Measurements from ENCODE around the gene PCDH12.

PCDH12 gene

DNA sequence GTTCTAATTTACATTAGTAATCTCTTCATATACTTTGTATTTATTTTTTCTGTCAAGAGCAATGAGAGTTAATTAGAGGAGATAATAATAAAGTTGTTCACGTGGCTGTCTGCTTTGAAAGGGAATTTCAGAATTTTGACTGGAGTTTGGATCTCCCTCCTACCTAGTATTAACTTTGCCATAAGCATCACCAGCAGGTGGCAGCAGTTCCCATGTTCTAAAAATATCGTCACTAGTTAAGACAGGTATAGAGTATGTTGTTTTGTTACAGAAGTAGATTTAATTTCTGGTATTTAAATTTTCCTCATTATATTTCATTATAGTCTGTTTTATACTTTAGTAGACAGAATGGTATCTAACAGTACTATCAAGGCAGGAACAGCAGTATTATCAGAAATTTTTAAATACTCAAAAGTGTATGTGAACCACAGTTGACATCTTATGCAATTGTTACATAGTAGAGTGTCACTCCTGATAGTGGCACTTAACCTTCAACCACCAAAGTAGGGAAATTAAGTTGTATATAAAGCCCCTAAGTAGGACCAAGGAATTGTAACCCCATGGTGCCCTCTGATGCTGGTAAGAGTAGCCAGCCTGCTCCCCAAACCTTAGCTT is 34.5 kb upstream of the PCDH12 start:
- Histone ChIP-seq H3K9ac (ENCODE audit: low read length in 5 of 5) (no peak overlapping the region), H3K27ac (ENCODE audit: low read depth, low read length) (no peak overlapping the region), H3K4me1 (ENCODE audit: control insufficient read depth in 5 of 5, insufficient read depth in 5 of 5, low read length in 5 of 5) (peaks cover 0 to 14% (median 11%) of the 10 kb centered on the region in 5 donors), H3K4me3 (ENCODE audit: low read depth in 1 of 5, low read length in 5 of 5) (no peak overlapping the region), H3K9me3 (ENCODE audit: control insufficient read depth in 5 of 5, low read length in 5 of 5) (no peaks in the 10 kb centered on the region), H3K36me3 (ENCODE audit: control insufficient read depth in 5 of 5, insufficient read depth in 5 of 5, low read length in 5 of 5) (peaks cover 22 to 42% (median 27%) of the 10 kb centered on the region in 5 donors), H3K27me3 (ENCODE audit: control insufficient read depth in 5 of 5, insufficient read depth in 4 of 5, low read length in 5 of 5) (no peaks in the 10 kb centered on the region)

DNA sequence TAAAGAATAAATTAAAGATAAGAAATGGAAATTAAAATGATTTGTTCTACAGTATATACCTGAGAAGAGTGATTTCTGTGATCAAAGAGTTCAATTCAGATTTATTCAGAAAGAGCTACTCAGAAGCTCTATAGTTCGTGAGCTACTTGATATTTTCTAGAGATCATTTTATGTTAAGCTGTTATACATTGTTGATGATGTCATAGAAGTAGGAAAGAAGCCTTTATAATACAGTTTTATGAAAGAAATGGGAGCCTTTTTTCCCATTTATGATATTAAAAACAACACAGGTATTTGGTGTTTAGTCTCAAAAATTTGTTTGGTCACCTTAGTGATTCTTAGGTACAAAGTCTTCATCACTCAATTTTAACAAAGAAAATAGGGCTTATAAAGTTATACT is 31.7 kb upstream of the PCDH12 start:
- Histone ChIP-seq H3K27ac (ENCODE audit: low read depth, low read length) (no peak overlapping the region), H3K4me1 (ENCODE audit: control insufficient read depth in 5 of 5, insufficient read depth in 5 of 5, low read length in 5 of 5) (peaks cover 0 to 11% (median 5%) of the 10 kb centered on the region in 5 donors), H3K27me3 (ENCODE audit: control insufficient read depth in 5 of 5, insufficient read depth in 4 of 5, low read length in 5 of 5) (no peaks in the 10 kb centered on the region), H3K9me3 (ENCODE audit: control insufficient read depth in 5 of 5, low read length in 5 of 5) (no peaks in the 10 kb centered on the region), H3K36me3 (ENCODE audit: control insufficient read depth in 5 of 5, insufficient read depth in 5 of 5, low read length in 5 of 5) (peaks cover 40 to 66% (median 48%) of the 10 kb centered on the region in 5 donors), H3K9ac (ENCODE audit: low read length in 5 of 5) (peak overlapping the region in 1 of 5 donors; percentile 6), H3K4me3 (ENCODE audit: low read depth in 1 of 5, low read length in 5 of 5) (no peak overlapping the region)

DNA sequence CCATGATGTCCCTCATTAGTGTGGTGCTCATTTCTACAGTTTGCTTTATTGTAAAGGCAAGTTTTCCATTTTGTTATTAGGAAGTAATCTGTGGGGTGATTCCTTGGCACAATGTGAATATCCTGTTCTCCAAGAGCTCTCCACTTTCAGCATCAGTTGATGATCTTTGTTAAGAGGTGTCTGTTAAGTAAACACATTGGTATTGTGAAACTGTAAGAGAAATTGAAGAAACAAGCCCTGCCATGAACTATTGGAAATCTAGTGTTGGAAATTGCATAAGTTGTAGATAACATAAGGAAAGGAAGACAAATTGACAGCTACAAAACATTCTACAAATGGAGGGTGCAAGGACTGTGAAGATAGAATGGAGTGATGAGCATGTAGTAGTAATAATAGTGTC is 28.1 kb upstream of the PCDH12 start:
- no peak overlapping the region for H3K4me3 ChIP-seq (ENCODE audit: low read depth in 1 of 5, low read length in 5 of 5)
- H3K27me3 ChIP-seq (ENCODE audit: control insufficient read depth in 5 of 5, insufficient read depth in 4 of 5, low read length in 5 of 5) = no peaks in the 10 kb centered on the region
- peaks cover 0 to 5% (median 0%) of the 10 kb centered on the region in 5 donors for H3K4me1 ChIP-seq (ENCODE audit: control insufficient read depth in 5 of 5, insufficient read depth in 5 of 5, low read length in 5 of 5)
- H3K9me3 ChIP-seq (ENCODE audit: control insufficient read depth in 5 of 5, low read length in 5 of 5) = no peaks in the 10 kb centered on the region
- H3K9ac ChIP-seq (ENCODE audit: low read length in 5 of 5) = no peak overlapping the region
- H3K36me3 ChIP-seq (ENCODE audit: control insufficient read depth in 5 of 5, insufficient read depth in 5 of 5, low read length in 5 of 5) = peaks cover 60 to 78% (median 66%) of the 10 kb centered on the region in 5 donors
- H3K27ac ChIP-seq (ENCODE audit: low read depth, low read length) = no peak overlapping the region

DNA sequence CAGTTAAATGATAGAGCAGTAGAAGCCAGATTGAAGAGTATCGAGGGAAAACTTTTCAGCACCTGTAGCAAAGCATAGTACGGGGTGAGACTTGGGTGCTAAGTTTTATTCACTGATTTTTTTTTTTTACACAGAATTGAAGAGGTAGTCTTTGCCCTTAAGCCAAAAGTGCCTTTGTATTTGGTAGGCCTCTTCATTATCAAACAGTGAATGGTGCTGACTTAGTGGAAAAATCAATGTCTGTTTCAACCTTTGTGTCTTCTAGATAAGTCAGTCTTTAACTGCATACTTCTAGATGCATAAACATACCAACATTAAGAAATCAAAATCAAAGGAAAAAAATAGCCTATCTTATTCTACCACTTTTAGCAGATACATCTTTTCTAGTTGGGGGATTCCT is 24.6 kb upstream of the PCDH12 start:
- H3K27me3 ChIP-seq (ENCODE audit: control insufficient read depth in 5 of 5, insufficient read depth in 4 of 5, low read length in 5 of 5) = no peaks in the 10 kb centered on the region
- H3K27ac ChIP-seq (ENCODE audit: low read depth, low read length) = no peak overlapping the region
- H3K9me3 ChIP-seq (ENCODE audit: control insufficient read depth in 5 of 5, low read length in 5 of 5) = no peaks in the 10 kb centered on the region
- H3K4me1 ChIP-seq (ENCODE audit: control insufficient read depth in 5 of 5, insufficient read depth in 5 of 5, low read length in 5 of 5) = no peaks in the 10 kb centered on the region
- no peak overlapping the region for H3K4me3 ChIP-seq (ENCODE audit: low read depth in 1 of 5, low read length in 5 of 5)
- peaks cover 65 to 97% (median 84%) of the 10 kb centered on the region in 5 donors for H3K36me3 ChIP-seq (ENCODE audit: control insufficient read depth in 5 of 5, insufficient read depth in 5 of 5, low read length in 5 of 5)
- no peak overlapping the region for H3K9ac ChIP-seq (ENCODE audit: low read length in 5 of 5)

DNA sequence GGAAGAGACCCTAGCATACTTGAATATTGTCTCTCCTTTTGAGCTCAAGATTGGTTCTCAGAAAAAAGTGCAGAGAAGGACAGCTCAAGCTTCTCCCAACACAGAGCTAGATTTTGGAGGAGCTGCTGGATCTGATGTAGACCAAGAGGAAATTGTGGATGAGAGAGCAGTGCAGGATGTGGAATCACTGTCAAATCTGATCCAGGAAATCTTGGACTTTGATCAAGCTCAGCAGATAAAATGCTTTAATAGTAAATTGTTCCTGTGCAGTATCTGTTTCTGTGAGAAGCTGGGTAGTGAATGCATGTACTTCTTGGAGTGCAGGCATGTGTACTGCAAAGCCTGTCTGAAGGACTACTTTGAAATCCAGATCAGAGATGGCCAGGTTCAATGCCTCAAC is 20.4 kb upstream of the PCDH12 start:
- no peaks in the 10 kb centered on the region for H3K27me3 ChIP-seq (ENCODE audit: control insufficient read depth in 5 of 5, insufficient read depth in 4 of 5, low read length in 5 of 5)
- no peak overlapping the region for H3K4me3 ChIP-seq (ENCODE audit: low read depth in 1 of 5, low read length in 5 of 5)
- peaks cover 64 to 89% (median 70%) of the 10 kb centered on the region in 5 donors for H3K36me3 ChIP-seq (ENCODE audit: control insufficient read depth in 5 of 5, insufficient read depth in 5 of 5, low read length in 5 of 5)
- no peaks in the 10 kb centered on the region for H3K9me3 ChIP-seq (ENCODE audit: control insufficient read depth in 5 of 5, low read length in 5 of 5)
- no peak overlapping the region for H3K27ac ChIP-seq (ENCODE audit: low read depth, low read length)
- H3K9ac ChIP-seq (ENCODE audit: low read length in 5 of 5) = no peak overlapping the region
- no peaks in the 10 kb centered on the region for H3K4me1 ChIP-seq (ENCODE audit: control insufficient read depth in 5 of 5, insufficient read depth in 5 of 5, low read length in 5 of 5)

DNA sequence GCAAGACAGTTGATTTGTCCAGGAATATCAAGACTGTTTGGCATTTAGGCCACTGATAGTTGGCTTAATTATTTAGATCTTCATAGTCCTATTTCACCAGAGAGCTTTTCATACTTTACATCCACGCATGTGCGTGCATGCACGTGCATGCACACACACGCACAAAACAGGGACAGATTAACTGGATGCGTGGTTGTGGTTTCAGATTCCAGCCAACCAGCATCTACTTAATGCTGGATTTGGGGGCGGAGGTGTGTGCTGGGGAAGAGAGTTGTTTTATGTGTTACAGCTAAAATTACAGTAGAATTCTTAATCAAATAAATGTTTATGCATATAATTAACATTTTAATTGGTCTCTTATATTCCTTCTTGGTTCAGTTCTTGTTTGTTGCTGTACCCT is 18.2 kb upstream of the PCDH12 start:
- no peak overlapping the region for H3K27ac ChIP-seq (ENCODE audit: low read depth, low read length)
- no peak overlapping the region for H3K4me3 ChIP-seq (ENCODE audit: low read depth in 1 of 5, low read length in 5 of 5)
- H3K27me3 ChIP-seq (ENCODE audit: control insufficient read depth in 5 of 5, insufficient read depth in 4 of 5, low read length in 5 of 5) = no peaks in the 10 kb centered on the region
- peaks cover 47 to 78% (median 60%) of the 10 kb centered on the region in 5 donors for H3K36me3 ChIP-seq (ENCODE audit: control insufficient read depth in 5 of 5, insufficient read depth in 5 of 5, low read length in 5 of 5)
- H3K9ac ChIP-seq (ENCODE audit: low read length in 5 of 5) = no peak overlapping the region
- peaks cover 0 to 10% (median 2%) of the 10 kb centered on the region in 5 donors for H3K4me1 ChIP-seq (ENCODE audit: control insufficient read depth in 5 of 5, insufficient read depth in 5 of 5, low read length in 5 of 5)
- no peaks in the 10 kb centered on the region for H3K9me3 ChIP-seq (ENCODE audit: control insufficient read depth in 5 of 5, low read length in 5 of 5)

DNA sequence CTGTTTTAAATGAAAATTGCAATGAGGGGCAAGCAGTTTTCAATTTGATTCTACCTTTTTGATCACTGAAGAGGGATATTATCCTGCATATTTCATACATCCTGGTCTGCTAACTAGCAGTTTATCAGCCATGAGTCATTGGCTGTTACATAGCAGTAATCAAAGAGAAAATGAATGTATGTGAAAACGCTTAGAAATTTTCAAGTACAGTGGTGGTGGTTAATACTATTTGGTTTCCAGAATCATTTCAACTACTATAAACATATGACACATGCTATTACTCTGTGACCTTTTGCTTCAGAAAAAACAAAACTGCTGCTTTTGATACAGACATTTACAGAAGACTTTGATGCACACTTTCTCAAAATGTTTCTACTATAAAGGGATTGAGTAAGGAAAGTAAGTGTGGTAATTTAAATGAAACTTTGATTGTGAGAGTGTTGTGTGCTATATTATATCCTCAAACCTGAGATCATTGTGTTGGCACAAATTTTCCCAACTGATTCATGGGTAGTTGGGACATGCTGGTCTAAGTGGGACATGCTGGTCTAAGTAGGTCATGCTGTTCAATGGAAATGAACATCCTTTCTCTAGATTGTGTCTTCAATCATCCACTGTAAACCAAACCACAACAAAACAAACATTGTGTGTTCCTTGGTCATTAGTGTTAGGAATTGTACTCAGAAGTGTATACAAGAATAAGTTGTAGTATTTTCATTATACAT is 16.0 kb upstream of the PCDH12 start:
- no peak overlapping the region for H3K9ac ChIP-seq (ENCODE audit: low read length in 5 of 5)
- H3K4me1 ChIP-seq (ENCODE audit: control insufficient read depth in 5 of 5, insufficient read depth in 5 of 5, low read length in 5 of 5) = peaks cover 5 to 27% (median 19%) of the 10 kb centered on the region in 5 donors
- H3K27ac ChIP-seq (ENCODE audit: low read depth, low read length) = no peak overlapping the region
- H3K4me3 ChIP-seq (ENCODE audit: low read depth in 1 of 5, low read length in 5 of 5) = no peak overlapping the region
- H3K9me3 ChIP-seq (ENCODE audit: control insufficient read depth in 5 of 5, low read length in 5 of 5) = no peaks in the 10 kb centered on the region
- H3K36me3 ChIP-seq (ENCODE audit: control insufficient read depth in 5 of 5, insufficient read depth in 5 of 5, low read length in 5 of 5) = peaks cover 36 to 56% (median 42%) of the 10 kb centered on the region in 5 donors
- H3K27me3 ChIP-seq (ENCODE audit: control insufficient read depth in 5 of 5, insufficient read depth in 4 of 5, low read length in 5 of 5) = no peaks in the 10 kb centered on the region

DNA sequence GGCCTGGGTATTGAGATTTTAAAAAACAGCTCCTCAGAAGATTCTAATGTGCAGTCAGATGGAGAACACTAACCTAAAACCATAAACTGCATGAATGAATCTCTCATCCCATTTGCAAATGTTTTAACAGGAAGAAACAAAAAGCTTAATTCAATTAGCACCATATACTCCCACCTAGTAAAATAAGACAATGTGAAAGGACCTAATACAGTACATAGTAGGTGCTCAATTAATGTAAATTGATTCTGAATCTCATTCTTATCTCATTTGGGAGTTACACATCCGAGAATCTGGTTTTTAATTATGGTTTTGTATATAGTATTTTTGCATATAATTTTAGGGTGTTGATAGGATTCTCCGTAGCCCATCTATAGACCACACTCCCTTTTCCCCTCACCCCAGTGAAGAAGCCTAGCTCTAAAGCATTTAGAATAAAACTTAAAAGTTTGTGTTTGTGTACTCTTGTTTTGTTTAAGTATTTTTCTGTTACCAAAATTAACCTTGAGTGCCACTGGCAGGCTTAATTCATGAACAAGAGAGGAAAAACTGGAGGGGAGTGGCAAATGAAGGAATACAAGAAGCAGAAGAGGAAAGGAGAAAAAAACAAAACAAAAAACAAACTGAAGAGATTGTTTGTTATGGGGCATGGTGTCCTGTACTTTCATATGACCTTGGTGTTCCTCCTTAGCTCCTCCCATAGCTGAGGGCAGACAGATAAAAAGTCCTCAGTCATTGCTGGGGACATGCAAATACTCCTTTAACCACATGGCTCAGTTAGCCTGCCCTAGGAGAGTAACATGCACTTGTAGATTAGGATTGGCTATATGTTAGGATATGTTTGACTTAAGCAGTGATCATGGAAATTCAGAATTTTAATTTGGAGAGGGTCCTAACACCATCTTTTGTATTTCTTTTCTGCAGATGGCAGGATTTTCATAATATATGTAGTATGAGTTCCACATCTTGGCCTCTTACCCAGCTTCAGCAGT is 12.1 kb upstream of the PCDH12 start:
- peaks cover 15 to 25% (median 20%) of the 10 kb centered on the region in 5 donors for H3K36me3 ChIP-seq (ENCODE audit: control insufficient read depth in 5 of 5, insufficient read depth in 5 of 5, low read length in 5 of 5)
- H3K4me3 ChIP-seq (ENCODE audit: low read depth in 1 of 5, low read length in 5 of 5) = peak overlapping the region; percentile 79 to 95 (median 93)

DNA sequence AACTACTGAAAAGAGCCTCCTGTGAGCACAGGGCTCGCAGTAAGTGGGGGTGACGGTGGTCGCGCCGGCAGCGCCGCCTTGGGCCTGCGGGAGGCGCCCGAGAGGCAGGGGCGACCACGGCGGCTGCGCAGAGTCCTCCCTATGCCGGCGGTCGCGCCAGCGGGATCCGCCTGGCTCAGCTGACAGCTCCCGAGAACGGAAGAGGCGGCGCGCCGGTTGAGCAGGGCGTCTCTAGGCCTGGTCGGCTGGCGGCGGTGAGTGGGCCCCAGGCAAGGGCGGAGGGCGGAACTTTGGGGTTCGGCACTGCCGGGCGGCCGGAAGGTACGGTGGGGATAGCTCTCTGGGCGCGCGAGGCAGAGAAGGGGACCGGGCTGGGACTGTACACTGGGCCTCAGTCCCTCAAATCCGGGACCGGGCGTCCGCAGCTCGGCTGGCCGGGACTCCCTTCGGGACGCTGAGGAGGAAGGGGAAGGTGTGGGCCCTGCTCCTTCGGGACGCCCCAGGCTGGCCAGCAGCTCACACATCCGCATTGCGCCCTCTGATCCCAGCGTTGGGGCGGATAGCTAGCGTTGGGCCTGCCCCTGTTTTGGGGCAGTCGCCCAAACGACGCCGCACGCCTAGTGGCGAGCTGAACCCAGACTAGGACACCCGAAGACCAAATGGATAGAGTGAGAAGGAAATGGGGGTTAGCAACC is 11.1 kb upstream of the PCDH12 start, which contains the start of gene RNF14:
TSS of gene RNF14 (plus strand) at position 192 of the 695 bp plus-strand sequence. CDS start 4,484 bp downstream, outside the sequence.
- Histone ChIP-seq H3K27ac (ENCODE audit: low read depth, low read length) (peak within 1 kb of the TSS; percentile 85), H3K36me3 (ENCODE audit: control insufficient read depth in 5 of 5, insufficient read depth in 5 of 5, low read length in 5 of 5) (peaks cover 6 to 15% (median 10%) of the 10 kb centered on the region in 5 donors), H3K9me3 (ENCODE audit: control insufficient read depth in 5 of 5, low read length in 5 of 5) (no peaks in the 10 kb centered on the region), H3K27me3 (ENCODE audit: control insufficient read depth in 5 of 5, insufficient read depth in 4 of 5, low read length in 5 of 5) (no peaks in the 10 kb centered on the region), H3K9ac (ENCODE audit: low read length in 5 of 5) (peak within 1 kb of the TSS; percentile 93 to 99 (median 98)), H3K4me1 (ENCODE audit: control insufficient read depth in 5 of 5, insufficient read depth in 5 of 5, low read length in 5 of 5) (peaks cover 5 to 33% (median 23%) of the 10 kb centered on the region in 5 donors), H3K4me3 (ENCODE audit: low read depth in 1 of 5, low read length in 5 of 5) (peak within 1 kb of the TSS; percentile 79 to 95 (median 93))

More for the DNA sequence above, 12.1 kb upstream of the PCDH12 start:
- Histone ChIP-seq H3K27me3 (ENCODE audit: control insufficient read depth in 5 of 5, insufficient read depth in 4 of 5, low read length in 5 of 5) (no peaks in the 10 kb centered on the region), H3K27ac (ENCODE audit: low read depth, low read length) (peak overlapping the region; percentile 85), H3K9ac (ENCODE audit: low read length in 5 of 5) (peak overlapping the region; percentile 93 to 99 (median 98)), H3K9me3 (ENCODE audit: control insufficient read depth in 5 of 5, low read length in 5 of 5) (no peaks in the 10 kb centered on the region), H3K4me1 (ENCODE audit: control insufficient read depth in 5 of 5, insufficient read depth in 5 of 5, low read length in 5 of 5) (peaks cover 5 to 33% (median 23%) of the 10 kb centered on the region in 5 donors)

All from subcutaneous abdominal adipose tissue (tissue), 5 donors.